GM12878 (cell line): ENCODE measurements around the gene ATP7A. TPM values are rescaled to one million over a fixed set of nuclear protein-coding genes. Genes with fewer than 3 reads are reported as not detected.

Experiments used
- ATAC-seq: fragments of 200-7000 bp; cut with Tn5 transposase; 3 replicates; pipeline ENCODE4 v1.9.1; 2020; ENCODE audit warnings: mild to moderate bottlenecking, moderate library complexity
- BruUV-seq: library from RNA; stranded (reverse); fragments of 400-500 nt; replicated peaks from 2 replicates; lab custom pipeline; 2021; lab: Mats Ljungman, UMichigan
- CTCF ChIA-PET: fragments of 300-600 bp; sonication (Branson Sonifier 250); formaldehyde crosslinking; extraction: SDS; loops from one replicate; lab custom pipeline; 2021; ENCODE audit warnings: inconsistent platforms; lab: Yijun Ruan, JAX
- POLR2A ChIA-PET: fragments of 350-600 bp; formaldehyde crosslinking; extraction: SDS; loops from one replicate; lab custom pipeline; 2021; ENCODE audit warnings: inconsistent platforms; lab: Charles Lee
- RAD21 ChIA-PET: fragments of 300-600 bp; sonication (Branson Sonifier 250); formaldehyde crosslinking; loops from one replicate; lab custom pipeline; 2023; ENCODE audit warnings: antibody characterized with exemption; ENCODE audit not compliant: unreplicated experiment; lab: Charles Lee
- SMC1A ChIA-PET: fragments of 300-600 bp; sonication (Branson Sonifier 250); formaldehyde crosslinking; loops from one replicate; lab custom pipeline; 2023; ENCODE audit not compliant: unreplicated experiment, uncharacterized antibody; lab: Charles Lee
- DNase-seq: peaks from one replicate; pipeline ENCODE4 v3.0.0-alpha.2; 2011; ENCODE audit warnings: low read depth, low spot score
- FAIRE-seq: peaks from 3 replicates; lab custom pipeline; 2011; peaks lifted over from hg19 to GRCh38; lab: Jason Lieb, UNC
- H2AFZ ChIP-seq: 2 replicates; pipeline ENCODE4 v1.6.0; 2011; ENCODE audit warnings: low read depth, low read length, control low read depth; ENCODE audit not compliant: control insufficient read depth
- H3K27ac ChIP-seq: 2 replicates; pipeline ENCODE4 v1.5.1; 2011; ENCODE audit warnings: control low read depth; ENCODE audit not compliant: control insufficient read depth, insufficient read depth
- H3K27me3 ChIP-seq, 2 experiments: replicated peaks in 1 of 2; 2 replicates each; pipeline versions ENCODE4 v1.6.0 to v1.6.1; 2011; ENCODE audit warnings: low read length in 1 of 2; ENCODE audit not compliant: control insufficient read depth in 2 of 2, insufficient read depth in 2 of 2
- H3K36me3 ChIP-seq, 2 experiments: 2 replicates each; pipeline ENCODE4 v1.5.1; 2011; ENCODE audit warnings: low read length in 1 of 2; ENCODE audit not compliant: control insufficient read depth in 2 of 2, insufficient read depth in 2 of 2
- H3K4me1 ChIP-seq: 2 replicates; pipeline ENCODE4 v1.6.1; 2011; ENCODE audit warnings: mild to moderate bottlenecking, low read length, moderate library complexity, mixed read lengths; ENCODE audit not compliant: control insufficient read depth, insufficient read depth
- H3K4me2 ChIP-seq: 2 replicates; pipeline ENCODE4 v1.6.0; 2011; ENCODE audit warnings: control low read depth; ENCODE audit not compliant: control insufficient read depth, insufficient read depth
- H3K4me3 ChIP-seq: fragments of 200-600 bp; sonication (generic); 2 replicates; pipeline ENCODE4 v1.5.1; 2016
- H3K79me2 ChIP-seq: 2 replicates; pipeline ENCODE4 v1.6.0; 2011; ENCODE audit warnings: low read length; ENCODE audit not compliant: control insufficient read depth, insufficient read depth
- H3K9ac ChIP-seq: 2 replicates; pipeline ENCODE4 v1.8.0; 2011; ENCODE audit warnings: low read length, control low read depth, mixed read lengths; ENCODE audit not compliant: control insufficient read depth, insufficient read depth
- H3K9me3 ChIP-seq: replicated peaks from 3 replicates; pipeline ENCODE4 v1.5.1; 2011; ENCODE audit warnings: mild to moderate bottlenecking, low read length; ENCODE audit not compliant: control insufficient read depth, insufficient read depth
- H4K20me1 ChIP-seq: 2 replicates; pipeline ENCODE4 v1.6.0; 2011; ENCODE audit not compliant: control insufficient read depth, insufficient read depth
- CEBPZ ChIP-seq: fragments of 150-350 bp; IDR thresholded peaks from 2 replicates; pipeline ENCODE4 v1.6.1; 2016; ENCODE audit warnings: low read depth, low read length
- CTCF ChIP-seq, 3 experiments: IDR thresholded peaks in 2 of 3; conservative IDR thresholded peaks in 1 of 3; 2 replicates each; pipeline ENCODE4 v1.5.1; 2011; ENCODE audit warnings: low read depth in 3 of 3, low read length in 3 of 3, mild to moderate bottlenecking in 3 of 3, control low read depth in 2 of 3, moderate library complexity in 2 of 3, inconsistent platforms in 1 of 3, mixed read lengths in 1 of 3; ENCODE audit not compliant: control insufficient read depth in 2 of 3, insufficient read depth in 1 of 3; ENCODE audit errors: extremely low read depth in 1 of 3
- MEF2A ChIP-seq: IDR thresholded peaks from 2 replicates; pipeline ENCODE4 v1.6.1; 2011; ENCODE audit warnings: low read depth, mild to moderate bottlenecking, low read length, moderate library complexity; ENCODE audit not compliant: insufficient read depth
- MYC ChIP-seq: IDR thresholded peaks from 2 replicates; pipeline ENCODE4 v1.6.1; 2011; ENCODE audit warnings: mild to moderate bottlenecking, low read length, moderate library complexity, inconsistent platforms; ENCODE audit not compliant: insufficient read depth, insufficient replicate concordance, insufficient read length, severe bottlenecking
- SRF ChIP-seq, 2 experiments: IDR thresholded peaks; 2 replicates each; pipeline ENCODE4 v1.6.1; 2011; ENCODE audit warnings: low read depth in 2 of 2, low read length in 2 of 2, mild to moderate bottlenecking in 1 of 2, moderate library complexity in 1 of 2
- USF1 ChIP-seq: IDR thresholded peaks from 2 replicates; pipeline ENCODE4 v1.6.1; 2011; ENCODE audit warnings: borderline replicate concordance, low read depth, mild to moderate bottlenecking, moderate library complexity, mixed read lengths, low read length; ENCODE audit not compliant: insufficient read depth; ENCODE audit errors: extremely low read length
- ZBTB33 ChIP-seq: fragments of 450-650 bp; IDR thresholded peaks from 2 replicates; pipeline ENCODE4 v1.6.1; 2017; ENCODE audit warnings: mild to moderate bottlenecking
- WGBS: methylation state at CpG from one replicate; pipeline ENCODE4 v1.1.6; 2016; ENCODE audit warnings: low lambda C conversion rate; ENCODE audit not compliant: insufficient replicate concordance, insufficient coverage; ENCODE audit errors: missing lambda C conversion rate; 5-methylcytosine and 5-hydroxymethylcytosine counted together
- in situ Hi-C: fragments of 300-500 bp; cut with MboI; formaldehyde crosslinking; loops from 9 replicates; pipeline ENCODE4 v1.14.3; 2018; ENCODE audit warnings: mixed read lengths
- intact Hi-C: fragments of 100-400 bp; cut with micrococcal nuclease; formaldehyde crosslinking; loops from one replicate; pipeline ENCODE4 v1.14.2; 2022; ENCODE audit not compliant: unreplicated experiment
- polyA plus RNA-seq, 11 experiments: library from polyadenylated mRNA; depleted of rRNA in 4 of 11; unstranded in 6 of 11; stranded (reverse) in 5 of 11; fragments of >200 nt; fragmentation: Nextera tagmentation in 4 of 11; fragmentation: Illumina TruSeq in 1 of 11; extraction: Ambion mirVana in 4 of 11; extraction: Trizol in 1 of 11; gene quantifications; 1 replicate in 1 of 11; 2 replicates in 10 of 11; pipeline versions ENCODE4 v1.2.1 to v1.2.3, GENCODE V29; 2011 to 2016; ENCODE audit warnings: inconsistent platforms in 2 of 11, missing spikeins in 2 of 11, low read depth in 1 of 11
- total RNA-seq, 4 experiments: library from RNA; depleted of rRNA in 3 of 4; stranded (reverse); fragments of >200 nt in 3 of 4; fragmentation: Illumina TruSeq in 1 of 4; extraction: Trizol in 1 of 4; gene quantifications; 2 replicates each; pipeline versions ENCODE4 v1.2.1 to v1.2.3, GENCODE V29; 2013 to 2021

Gene ATP7A
- total and polyA plus RNA-seq, 10 of the 15 experiments (the other 5 are each of a cell fraction or from before 2014, with no cell fraction given) = 2.5 to 12.0 (median 7.6) TPM

- TF ChIP-seq CTCF (IDR thresholded peaks at IDR 0.05 in 2 of 3, conservative IDR thresholded peaks at IDR 0.05 in 1 of 3; ENCODE audit: control insufficient read depth in 2 of 3, extremely low read depth in 1 of 3, insufficient read depth in 1 of 3, low read depth in 3 of 3, low read length in 3 of 3) = no peak
- TF ChIP-seq ZBTB33 = no peak
- no peak for TF ChIP-seq MYC
Measured at GRCh38 chrX:77937291-77937690, 26.8 kb downstream of the ATP7A start (continued).

GRCh38 chrX:77938083-77938680, 27.7 kb downstream of the ATP7A start:
- Histone ChIP-seq H3K79me2 (no peaks in the 10 kb centered on the region), H3K4me2 (no peak overlapping the region), H3K4me1 (no peaks in the 10 kb centered on the region; the same call in 1 of the 2 replicates), H4K20me1 (no peaks in the 10 kb centered on the region), H3K4me3 (no peak overlapping the region), H3K36me3 (no peaks in the 10 kb centered on the region), H3K9ac (no peak overlapping the region), H3K27me3 (no peaks in the 10 kb centered on the region), H2AFZ (no peak overlapping the region), H3K9me3 (no peaks in the 10 kb centered on the region), H3K27ac (no peak overlapping the region)
- 81% methylated on average over 4 of the region's 4 CpGs for WGBS
- FAIRE-seq = no peak
- CTCF ChIA-PET = no interaction called here
- POLR2A ChIA-PET = no interaction called here
- RAD21 ChIA-PET = no interaction called here
- intact Hi-C loops = no loop called here
- SMC1A ChIA-PET = no interaction called here
- no peak for DNase-seq
- in situ Hi-C loops = no loop called here
- BruUV-seq = no TSS peak
- no peak for ATAC-seq
- no peak for TF ChIP-seq MEF2A
- TF ChIP-seq USF1 = no peak
- no peak for TF ChIP-seq SRF (IDR thresholded peaks at IDR 0.05; ENCODE audit: low read depth in 2 of 2, low read length in 2 of 2)
- TF ChIP-seq CEBPZ = no peak
